ENCODE measurements around the gene P3R3URF. TPM values are rescaled to one million over a fixed set of nuclear protein-coding genes. Genes with fewer than 3 reads are reported as not detected.

Gene P3R3URF
- polyA plus RNA-seq, 3 donors, result not detected

DNA sequence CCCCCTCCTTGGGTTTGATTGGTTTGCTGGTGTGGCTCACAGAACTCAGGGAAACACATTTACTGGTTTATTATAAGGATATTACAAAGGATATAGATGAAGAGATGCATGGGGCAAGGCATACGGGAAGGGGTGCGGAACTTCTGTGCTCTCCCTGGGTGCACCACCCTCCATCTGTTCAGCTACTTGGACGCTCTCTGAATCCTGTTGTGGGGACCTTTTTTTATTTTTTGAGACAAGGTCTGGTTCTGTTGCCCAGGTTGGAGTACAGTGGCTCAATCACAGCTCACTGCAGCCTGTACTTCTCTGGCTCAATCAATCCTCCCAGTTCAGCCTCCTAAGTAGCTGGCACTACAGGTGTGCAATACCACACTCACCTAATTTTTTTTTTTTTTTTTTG lies 34.3 kb upstream of the P3R3URF start:
- TF ChIP-seq, protein P1, sequence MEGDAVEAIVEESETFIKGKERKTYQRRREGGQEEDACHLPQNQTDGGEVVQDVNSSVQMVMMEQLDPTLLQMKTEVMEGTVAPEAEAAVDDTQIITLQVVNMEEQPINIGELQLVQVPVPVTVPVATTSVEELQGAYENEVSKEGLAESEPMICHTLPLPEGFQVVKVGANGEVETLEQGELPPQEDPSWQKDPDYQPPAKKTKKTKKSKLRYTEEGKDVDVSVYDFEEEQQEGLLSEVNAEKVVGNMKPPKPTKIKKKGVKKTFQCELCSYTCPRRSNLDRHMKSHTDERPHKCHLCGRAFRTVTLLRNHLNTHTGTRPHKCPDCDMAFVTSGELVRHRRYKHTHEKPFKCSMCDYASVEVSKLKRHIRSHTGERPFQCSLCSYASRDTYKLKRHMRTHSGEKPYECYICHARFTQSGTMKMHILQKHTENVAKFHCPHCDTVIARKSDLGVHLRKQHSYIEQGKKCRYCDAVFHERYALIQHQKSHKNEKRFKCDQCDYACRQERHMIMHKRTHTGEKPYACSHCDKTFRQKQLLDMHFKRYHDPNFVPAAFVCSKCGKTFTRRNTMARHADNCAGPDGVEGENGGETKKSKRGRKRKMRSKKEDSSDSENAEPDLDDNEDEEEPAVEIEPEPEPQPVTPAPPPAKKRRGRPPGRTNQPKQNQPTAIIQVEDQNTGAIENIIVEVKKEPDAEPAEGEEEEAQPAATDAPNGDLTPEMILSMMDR (IDR thresholded peaks at IDR 0.05), result no peak
- no peaks in the 10 kb centered on the region for H3K36me3 Mint-ChIP-seq
- no peak overlapping the region for H3K27ac Mint-ChIP-seq
- H3K4me2 ChIP-seq (replicated peaks; ENCODE audit: extremely low read depth, low read length, poor library complexity, severe bottlenecking), result no peak overlapping the region
- H3K27ac ChIP-seq (ENCODE audit: low read depth in 1 of 2, low read length in 2 of 2), result no peak overlapping the region
- DNase-seq, result no peak
- H3K36me3 ChIP-seq (replicated peaks in 1 of 2; ENCODE audit: control insufficient read depth in 1 of 2, insufficient read depth in 2 of 2, low read length in 2 of 2), result no peaks in the 10 kb centered on the region
- no peak overlapping the region for H3K4me3 Mint-ChIP-seq
- H3K9ac ChIP-seq (ENCODE audit: insufficient read depth, low read length, poor library complexity, severe bottlenecking), result no peak overlapping the region
- peaks cover 0 to 3% (median 0%) of the 10 kb centered on the region in 3 donors for H3K27me3 Mint-ChIP-seq (ENCODE audit: low read depth in 3 of 3)
- H3K9me3 Mint-ChIP-seq, result no peaks in the 10 kb centered on the region
- H3K4me1 Mint-ChIP-seq, result peaks cover 3% of the 10 kb centered on the region
- WGBS (ENCODE audit: insufficient coverage), result no CpG with 5 or more reads among the region's 3 CpGs
- H3K79me2 ChIP-seq (ENCODE audit: insufficient read depth, low read length), result no peaks in the 10 kb centered on the region
- H2AFZ ChIP-seq (ENCODE audit: insufficient read depth, low read depth, low read length, poor library complexity, severe bottlenecking), result no peak overlapping the region
- no peaks in the 10 kb centered on the region for H3K4me1 ChIP-seq (ENCODE audit: control insufficient read depth in 1 of 2, insufficient read depth in 2 of 2, low read length in 2 of 2)
- H3K9me3 ChIP-seq (replicated peaks in 1 of 2; ENCODE audit: control insufficient read depth in 1 of 2, insufficient read depth in 1 of 2, low read length in 2 of 2), result no peaks in the 10 kb centered on the region
- no peaks in the 10 kb centered on the region for H4K20me1 ChIP-seq (ENCODE audit: insufficient read depth, low read length)
- H3K27me3 ChIP-seq (ENCODE audit: control insufficient read depth in 2 of 2, insufficient read depth in 2 of 2, low read length in 2 of 2), result no peaks in the 10 kb centered on the region
- H3K4me3 ChIP-seq (replicated peaks in 1 of 3; ENCODE audit: low read depth in 2 of 3, low read length in 3 of 3), result no peak overlapping the region
- intact Hi-C loops (cut with micrococcal nuclease), result no loop called here

DNA sequence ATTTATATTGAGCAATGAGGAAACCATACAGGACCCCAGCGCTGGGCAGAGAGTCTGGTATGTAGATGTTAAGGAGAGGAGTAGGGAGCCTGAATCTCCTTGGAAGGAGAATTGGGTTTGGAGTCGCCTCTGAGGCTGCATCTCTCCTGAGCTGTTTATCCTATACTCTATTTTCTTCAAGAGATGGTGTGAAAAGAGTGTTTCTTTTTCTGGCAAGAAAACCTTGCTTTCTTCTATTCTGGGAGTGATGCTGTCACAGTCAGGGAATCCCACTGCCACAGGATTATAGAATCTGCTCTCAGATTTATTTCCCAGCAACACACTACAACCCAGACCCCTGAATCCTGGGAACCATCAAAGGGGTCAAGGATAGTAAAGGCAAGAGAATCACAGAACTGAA lies 30.1 kb upstream of the P3R3URF start:
- H3K27me3 Mint-ChIP-seq (ENCODE audit: low read depth in 3 of 3), result peaks cover 7 to 23% (median 8%) of the 10 kb centered on the region in 3 donors
- TF ChIP-seq, protein P1 (IDR thresholded peaks at IDR 0.05), result no peak
- peaks cover 0 to 15% of the 10 kb centered on the region in 2 donors for H3K27me3 ChIP-seq (ENCODE audit: control insufficient read depth in 2 of 2, insufficient read depth in 2 of 2, low read length in 2 of 2)
- H3K9ac ChIP-seq (ENCODE audit: insufficient read depth, low read length, poor library complexity, severe bottlenecking), result no peak overlapping the region
- peaks cover 23% of the 10 kb centered on the region for H3K4me1 Mint-ChIP-seq
- H3K79me2 ChIP-seq (ENCODE audit: insufficient read depth, low read length), result no peaks in the 10 kb centered on the region
- no peak overlapping the region for H3K4me3 Mint-ChIP-seq
- H3K4me2 ChIP-seq (replicated peaks; ENCODE audit: extremely low read depth, low read length, poor library complexity, severe bottlenecking), result no peak overlapping the region
- WGBS (ENCODE audit: insufficient coverage), result no CpG with 5 or more reads among the region's 2 CpGs
- H3K4me3 ChIP-seq (replicated peaks in 1 of 3; ENCODE audit: low read depth in 2 of 3, low read length in 3 of 3), result no peak overlapping the region
- H3K9me3 ChIP-seq (replicated peaks in 1 of 2; ENCODE audit: control insufficient read depth in 1 of 2, insufficient read depth in 1 of 2, low read length in 2 of 2), result no peaks in the 10 kb centered on the region
- intact Hi-C loops (cut with micrococcal nuclease), result no loop called here
- H4K20me1 ChIP-seq (ENCODE audit: insufficient read depth, low read length), result no peaks in the 10 kb centered on the region
- no peak for DNase-seq
- no peak overlapping the region for H2AFZ ChIP-seq (ENCODE audit: insufficient read depth, low read depth, low read length, poor library complexity, severe bottlenecking)
- no peaks in the 10 kb centered on the region for H3K36me3 ChIP-seq (replicated peaks in 1 of 2; ENCODE audit: control insufficient read depth in 1 of 2, insufficient read depth in 2 of 2, low read length in 2 of 2)
- peaks cover 0 to 2% (median 0%) of the 10 kb centered on the region in 7 donors for H3K9me3 Mint-ChIP-seq
- H3K27ac Mint-ChIP-seq, result no peak overlapping the region
- H3K36me3 Mint-ChIP-seq, result no peaks in the 10 kb centered on the region
- no peak overlapping the region for H3K27ac ChIP-seq (ENCODE audit: low read depth in 1 of 2, low read length in 2 of 2)
- H3K4me1 ChIP-seq (ENCODE audit: control insufficient read depth in 1 of 2, insufficient read depth in 2 of 2, low read length in 2 of 2), result peaks cover 11 to 21% of the 10 kb centered on the region in 2 donors
